ENCODE measurements around the gene PSMC5. TPM values are rescaled to one million over a fixed set of nuclear protein-coding genes. Genes with fewer than 3 reads are reported as not detected.
"Not testable (repeated sequence)": the region's sequence is repeated elsewhere in the genome, so short reads cannot be mapped to it uniquely, and the experiment has no call there.

PSMC5 gene
- total RNA-seq, 1 donor from 2014 or later, result 195 TPM

DNA sequence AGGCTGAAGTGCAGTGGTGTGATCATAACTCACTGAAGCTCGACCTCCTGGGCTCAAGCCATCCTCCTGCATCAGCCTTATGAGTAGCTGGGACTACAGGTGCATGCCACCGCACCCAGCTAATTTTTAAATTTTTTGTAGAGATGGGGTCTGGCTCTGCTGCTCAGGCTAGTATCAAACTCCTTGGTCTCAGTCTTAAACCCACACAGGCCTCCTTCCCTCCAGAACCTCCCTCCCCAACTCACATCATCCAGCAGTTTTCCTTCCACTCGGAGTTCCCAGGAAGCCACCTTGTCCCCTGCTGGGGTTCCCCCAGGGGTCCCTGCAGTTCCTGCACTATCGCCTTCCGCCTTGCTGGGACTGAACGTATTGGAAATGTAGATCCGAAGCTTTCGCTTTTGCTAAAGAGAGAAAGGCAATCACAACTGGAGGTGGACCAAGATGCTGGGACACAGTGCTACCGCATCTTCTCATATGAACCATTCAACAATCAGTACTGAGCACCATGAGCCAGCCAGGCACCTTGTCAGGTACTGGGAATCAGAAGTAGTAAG is 8.0 kb downstream of the PSMC5 start:
- Mint-ChIP-seq H3K36me3 (ENCODE audit: low read depth) (peaks cover 52% of the 10 kb centered on the region), H3K4me3 (no peak overlapping the region), H3K9me3 (no peaks in the 10 kb centered on the region), H3K27ac (peak overlapping the region; percentile 44), H3K4me1 (ENCODE audit: low read depth) (peaks cover 36% of the 10 kb centered on the region), H3K27me3 (ENCODE audit: insufficient read depth) (no peaks in the 10 kb centered on the region)
- no peak for DNase-seq (ENCODE audit: low spot score)
- intact Hi-C loops (cut with micrococcal nuclease), result loop anchor here (1.0 kb wide), 1 partner anchor 8 kb away; the partner anchor contains the start of genes FTSJ3 and PSMC5

DNA sequence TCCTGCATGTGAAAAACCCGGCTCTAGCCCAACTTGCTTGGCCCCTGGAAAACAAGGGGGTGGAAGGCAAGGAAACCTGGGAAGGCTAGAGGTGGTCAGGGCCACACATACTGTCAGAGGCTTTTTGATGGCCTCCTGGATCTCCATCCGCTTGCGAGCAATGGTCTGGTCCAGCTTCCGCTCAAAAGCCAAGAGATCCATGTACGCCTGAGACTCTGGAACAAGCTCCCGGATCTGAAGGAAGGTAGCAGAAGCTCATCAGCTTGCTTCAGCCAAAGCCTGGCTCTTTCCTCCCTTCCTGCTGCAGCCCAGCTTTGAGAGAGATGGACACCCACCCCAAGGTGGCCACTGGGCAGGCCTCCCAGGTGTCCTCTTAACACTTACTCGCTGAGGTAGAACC is 9.6 kb downstream of the PSMC5 start:
- H3K27me3 Mint-ChIP-seq (ENCODE audit: insufficient read depth), result no peaks in the 10 kb centered on the region
- no peaks in the 10 kb centered on the region for H3K9me3 Mint-ChIP-seq
- DNase-seq (ENCODE audit: low spot score), result no peak
- H3K4me3 Mint-ChIP-seq, result no peak overlapping the region
- intact Hi-C loops (cut with micrococcal nuclease), result no loop called here
- no peak overlapping the region for H3K27ac Mint-ChIP-seq
- H3K36me3 Mint-ChIP-seq (ENCODE audit: low read depth), result peaks cover 47% of the 10 kb centered on the region
- H3K4me1 Mint-ChIP-seq (ENCODE audit: low read depth), result peaks cover 39% of the 10 kb centered on the region

DNA sequence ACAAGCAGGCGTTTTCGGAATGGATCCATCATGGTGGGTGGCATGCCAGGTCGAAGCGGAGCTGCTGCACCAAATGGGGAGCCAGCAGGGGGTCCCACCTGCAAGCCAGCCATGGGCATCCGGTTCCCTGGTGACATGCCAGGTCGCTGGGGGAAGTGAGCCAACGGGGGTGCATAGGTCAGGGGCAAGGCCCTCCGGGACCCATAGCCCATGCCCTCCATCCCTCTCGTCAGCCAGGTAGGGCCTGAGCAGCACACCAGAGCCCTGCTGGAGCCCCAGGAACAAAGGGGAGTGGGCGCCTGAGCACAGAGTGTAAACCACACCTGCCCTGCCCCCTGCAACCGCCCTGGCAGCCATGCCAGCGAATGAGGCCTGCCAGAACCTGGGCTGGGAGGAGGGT is 10.2 kb downstream of the PSMC5 start:
- no peak for DNase-seq (ENCODE audit: low spot score)
- H3K36me3 Mint-ChIP-seq (ENCODE audit: low read depth), result peaks cover 42% of the 10 kb centered on the region
- H3K27ac Mint-ChIP-seq, result no peak overlapping the region
- peaks cover 39% of the 10 kb centered on the region for H3K4me1 Mint-ChIP-seq (ENCODE audit: low read depth)
- no peaks in the 10 kb centered on the region for H3K27me3 Mint-ChIP-seq (ENCODE audit: insufficient read depth)
- intact Hi-C loops (cut with micrococcal nuclease), result no loop called here
- H3K9me3 Mint-ChIP-seq, result no peaks in the 10 kb centered on the region
- H3K4me3 Mint-ChIP-seq, result no peak overlapping the region

DNA sequence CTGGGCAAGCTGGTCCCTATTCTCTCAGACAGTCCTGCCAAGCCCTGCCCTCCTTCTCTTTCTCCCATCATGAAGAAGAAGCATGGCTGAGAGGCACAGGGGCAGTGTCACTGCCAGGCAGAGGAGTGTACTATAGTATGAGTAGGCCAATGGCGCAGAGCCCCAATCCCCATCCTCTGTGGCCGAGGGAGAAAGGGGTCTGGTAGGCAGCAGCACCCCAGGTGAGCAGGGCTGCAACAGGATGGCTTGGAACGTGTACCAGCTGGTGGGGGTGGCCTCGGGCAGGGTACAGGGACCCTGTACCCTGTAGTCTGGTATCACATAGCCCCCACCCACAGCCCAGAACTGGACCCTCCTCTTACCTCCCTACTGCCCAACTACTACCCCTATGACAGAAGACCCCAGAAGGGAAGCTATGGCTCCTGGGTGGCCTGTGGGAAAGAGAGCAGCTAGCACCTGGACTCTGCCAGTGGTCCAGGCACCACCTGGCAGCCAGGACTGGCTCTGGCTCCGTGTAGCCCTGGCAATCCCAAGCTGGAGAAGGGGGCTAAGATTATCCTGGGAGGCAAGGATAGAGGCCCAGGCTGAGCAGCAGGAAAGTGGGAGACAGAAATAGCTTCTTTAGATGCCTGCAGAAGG is 10.8 kb downstream of the PSMC5 start:
- DNase-seq (ENCODE audit: low spot score), result no peak
- H3K9me3 Mint-ChIP-seq, result no peaks in the 10 kb centered on the region
- intact Hi-C loops (cut with micrococcal nuclease), result no loop called here
- no peaks in the 10 kb centered on the region for H3K27me3 Mint-ChIP-seq (ENCODE audit: insufficient read depth)
- H3K36me3 Mint-ChIP-seq (ENCODE audit: low read depth), result peaks cover 41% of the 10 kb centered on the region
- peak overlapping the region; percentile 40 for H3K27ac Mint-ChIP-seq
- H3K4me3 Mint-ChIP-seq, result no peak overlapping the region
- H3K4me1 Mint-ChIP-seq (ENCODE audit: low read depth), result peaks cover 39% of the 10 kb centered on the region

DNA sequence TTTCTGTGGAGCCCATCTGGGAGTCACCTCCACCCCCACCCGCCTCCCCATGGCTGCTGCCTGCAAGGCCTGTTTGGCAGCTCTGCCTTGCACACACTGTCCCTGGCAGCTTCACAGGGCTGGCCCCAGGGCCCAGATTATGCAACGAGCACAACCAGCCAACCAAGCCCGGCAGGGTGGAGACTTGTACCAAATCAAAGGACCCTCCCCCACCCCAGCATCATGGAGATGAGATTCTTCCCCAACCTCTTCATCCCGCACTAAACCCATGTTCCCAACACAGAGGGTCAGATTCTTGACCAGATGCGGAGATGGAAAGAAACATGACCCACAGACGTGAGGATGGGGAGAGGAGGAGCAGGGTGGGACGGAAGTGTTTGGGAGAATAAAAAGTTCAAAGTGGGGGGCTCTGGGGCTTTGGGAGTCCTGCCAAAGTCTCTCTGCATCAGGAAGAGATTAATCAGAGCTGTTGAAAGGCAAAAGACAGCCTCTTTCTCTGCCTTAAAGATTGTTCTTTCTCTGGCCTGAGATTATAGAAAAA is 11.5 kb downstream of the PSMC5 start:
- Mint-ChIP-seq H3K9me3 (no peaks in the 10 kb centered on the region), H3K4me3 (peak overlapping the region; percentile 45), H3K4me1 (ENCODE audit: low read depth) (peaks cover 41% of the 10 kb centered on the region), H3K27me3 (ENCODE audit: insufficient read depth) (no peaks in the 10 kb centered on the region), H3K36me3 (ENCODE audit: low read depth) (peaks cover 34% of the 10 kb centered on the region), H3K27ac (peak overlapping the region; percentile 29)
- no peak for DNase-seq (ENCODE audit: low spot score)
- intact Hi-C loops (cut with micrococcal nuclease), result no loop called here

DNA sequence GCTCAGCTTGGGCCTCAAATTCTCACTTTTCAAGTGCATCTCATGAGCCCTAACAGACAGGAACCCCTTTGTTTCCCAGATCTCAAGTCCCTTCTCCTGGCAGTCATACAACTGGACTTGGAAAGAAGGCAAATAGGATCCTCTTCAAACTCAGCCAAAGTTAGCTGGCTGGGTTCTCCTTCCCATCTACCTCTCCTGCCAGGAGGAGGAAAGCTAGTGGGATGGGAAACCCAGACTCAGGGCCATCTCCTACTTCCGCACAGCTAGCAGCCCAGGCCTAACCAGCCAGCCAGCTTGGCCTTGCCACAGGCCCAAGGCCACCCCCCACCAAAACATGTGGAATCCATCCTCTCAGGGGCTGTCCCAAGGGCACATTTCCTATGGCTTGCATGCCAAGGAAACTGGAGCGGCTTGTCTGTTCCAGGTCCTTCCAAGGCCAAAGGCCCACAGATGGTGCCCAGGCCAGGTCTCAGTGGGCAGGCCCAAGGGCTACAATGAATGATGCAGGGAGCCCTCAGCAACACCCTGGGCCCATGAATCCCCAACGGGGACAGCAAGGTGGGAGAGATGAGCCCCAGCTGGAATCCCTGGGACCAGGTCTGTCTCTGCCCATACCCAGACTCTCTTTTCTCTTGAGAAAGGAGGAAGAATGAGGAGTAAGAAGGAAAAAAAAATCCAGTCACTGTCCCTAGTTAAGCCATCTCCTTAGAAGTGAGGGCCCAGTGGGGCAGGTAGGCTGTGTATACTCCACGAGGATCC is 13.5 kb downstream of the PSMC5 start:
- Mint-ChIP-seq H3K4me3 (peak overlapping the region; percentile 96), H3K27ac (peak overlapping the region; percentile 91), H3K9me3 (no peaks in the 10 kb centered on the region), H3K27me3 (ENCODE audit: insufficient read depth) (no peaks in the 10 kb centered on the region), H3K36me3 (ENCODE audit: low read depth) (peaks cover 18% of the 10 kb centered on the region), H3K4me1 (ENCODE audit: low read depth) (peaks cover 31% of the 10 kb centered on the region)
- DNase-seq (ENCODE audit: low spot score), result no peak
- intact Hi-C loops (cut with micrococcal nuclease), result loop anchor here (5.0 kb wide), 2 partner anchors 98 to 307 kb away; partner anchors contain the start of gene STRADA

DNA sequence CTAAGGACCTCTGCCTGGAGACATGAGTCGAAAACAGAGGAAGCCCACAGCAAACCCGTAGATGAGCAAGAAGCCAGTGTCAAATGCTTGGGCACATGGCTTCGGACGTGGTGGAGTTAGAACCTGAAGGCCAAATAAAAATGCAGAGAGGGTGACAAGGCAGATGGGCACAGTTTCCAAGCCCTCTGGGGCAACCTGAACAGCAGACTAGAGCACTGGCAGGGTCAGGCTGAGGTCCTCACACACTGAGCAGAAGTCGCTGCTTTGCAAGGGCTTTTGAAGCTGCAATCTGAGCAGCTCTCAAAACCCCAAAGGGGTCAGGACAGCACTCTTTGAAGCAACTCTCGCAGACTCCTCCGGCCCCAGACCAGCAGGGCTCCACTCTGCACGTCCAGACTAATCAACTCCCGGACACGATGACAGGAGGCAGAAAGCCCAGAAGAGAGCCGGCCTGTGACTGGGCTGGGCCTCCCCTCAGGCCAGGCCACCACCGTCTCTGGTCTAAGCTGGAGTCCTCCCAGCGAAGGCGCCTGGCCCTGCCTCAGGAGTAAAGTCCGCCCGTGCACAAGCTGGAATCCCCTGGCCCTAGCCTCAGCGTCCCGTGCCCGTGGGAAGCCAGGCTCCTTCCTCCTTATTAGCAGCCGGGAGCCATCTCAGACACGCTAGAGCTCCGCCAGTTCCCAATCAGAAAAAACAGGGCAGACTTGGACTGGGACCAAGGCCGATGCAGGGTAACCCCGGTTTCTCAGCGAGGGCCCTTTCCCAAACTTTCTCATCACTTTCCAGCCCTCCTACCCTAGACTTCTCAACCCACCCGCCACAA is 14.3 kb downstream of the PSMC5 start:
- Mint-ChIP-seq H3K27ac (peak overlapping the region; percentile 91), H3K9me3 (no peaks in the 10 kb centered on the region), H3K27me3 (ENCODE audit: insufficient read depth) (no peaks in the 10 kb centered on the region), H3K4me1 (ENCODE audit: low read depth) (peaks cover 28% of the 10 kb centered on the region), H3K36me3 (ENCODE audit: low read depth) (peaks cover 15% of the 10 kb centered on the region), H3K4me3 (peak overlapping the region; percentile 96)
- no peak for DNase-seq (ENCODE audit: low spot score)
- intact Hi-C loops (cut with micrococcal nuclease), result loop anchor here (2.0 to 5.0 kb wide), 7 partner anchors 99 to 665 kb away; partner anchors contain the start of genes CEP95, DCAF7, DDX5 and MAP3K3

DNA sequence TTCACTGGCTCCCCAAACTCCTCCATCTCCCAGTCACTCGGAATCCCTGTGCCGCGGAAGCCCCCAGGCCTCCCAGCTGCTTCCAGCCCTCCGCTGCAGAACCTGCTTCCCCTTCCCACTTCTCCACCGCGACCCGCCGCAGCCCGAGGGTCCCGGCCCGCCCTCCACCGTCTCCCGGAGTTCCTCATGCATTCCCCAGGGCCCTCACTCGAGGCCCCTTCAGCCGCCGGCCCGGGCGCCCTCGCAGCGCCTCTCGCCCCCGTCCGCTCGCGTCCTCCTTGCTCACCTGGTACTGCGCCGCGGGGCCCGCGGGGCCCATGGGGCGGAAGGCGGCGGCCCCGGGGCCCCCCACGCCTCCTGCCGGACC is 14.9 kb downstream of the PSMC5 start:
- intact Hi-C loops (cut with micrococcal nuclease), result loop anchor here (2.0 to 5.0 kb wide), 7 partner anchors 100 to 665 kb away; partner anchors contain the start of genes CEP95, DCAF7, DDX5 and MAP3K3

DNA sequence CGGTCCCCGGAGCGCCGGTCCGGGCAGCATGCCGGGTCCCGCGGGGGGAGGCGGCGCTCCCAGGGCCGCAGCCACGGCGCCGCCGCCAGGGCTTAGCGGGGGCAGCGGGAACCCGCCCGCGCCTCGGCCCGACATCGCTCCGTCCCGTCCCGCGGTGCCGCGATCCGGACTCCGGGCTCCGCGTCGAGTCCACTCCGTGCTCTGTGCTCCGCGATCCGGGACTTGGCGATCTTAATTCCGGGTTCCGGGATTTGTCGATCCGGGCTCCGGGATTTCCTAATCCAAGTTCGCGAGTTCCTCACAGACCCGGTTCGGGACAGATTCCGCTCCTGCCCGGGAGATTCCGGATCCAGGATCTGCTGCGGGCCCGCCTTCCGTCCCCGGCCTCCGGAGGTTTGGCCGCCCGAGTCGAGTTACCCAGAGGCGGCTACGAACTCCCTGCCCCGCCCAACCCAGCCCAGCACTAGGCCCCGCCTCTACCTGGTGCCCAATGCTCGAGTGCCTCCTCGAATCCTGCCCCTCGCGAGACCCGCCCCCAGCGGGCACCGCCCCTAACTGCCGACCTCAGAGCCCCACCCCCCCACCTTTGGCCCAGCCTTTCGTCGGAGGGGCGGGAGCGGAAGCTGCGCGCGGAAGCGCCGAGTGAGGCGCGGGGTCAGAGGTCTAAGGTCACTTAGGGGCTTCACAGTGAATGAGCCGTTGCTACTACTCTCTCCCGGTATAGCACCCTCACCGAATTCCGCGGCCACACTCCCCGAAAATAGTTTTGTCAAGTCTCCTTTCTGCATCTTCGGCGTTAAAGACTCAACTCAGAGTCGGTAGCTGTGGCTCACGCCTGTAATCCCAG is 15.5 kb downstream of the PSMC5 start, which contains the start of gene SMARCD2:
TSS of gene SMARCD2 (minus strand) at position 146 of the 847 bp plus-strand sequence. CDS start at position 135, 11 bp downstream.
- Mint-ChIP-seq H3K27me3 (ENCODE audit: insufficient read depth) (no peaks in the 10 kb centered on the region), H3K27ac (peak within 1 kb of the TSS; percentile 91), H3K9me3 (peaks cover under 1% of the 10 kb centered on the region), H3K36me3 (ENCODE audit: low read depth) (peaks cover 8% of the 10 kb centered on the region), H3K4me1 (ENCODE audit: low read depth) (peaks cover 39% of the 10 kb centered on the region), H3K4me3 (peak within 1 kb of the TSS; percentile 96)
- peak; percentile 98 for DNase-seq (ENCODE audit: low spot score)
- intact Hi-C loops (cut with micrococcal nuclease), result loop anchor here (1.0 to 5.0 kb wide), 11 partner anchors 15 to 664 kb away; partner anchors contain the start of genes CCDC47, CEP95, DCAF7 and DDX5

More for the DNA sequence above, 14.9 kb downstream of the PSMC5 start:
- H3K27ac Mint-ChIP-seq, result peak overlapping the region; percentile 91
- no peaks in the 10 kb centered on the region for H3K27me3 Mint-ChIP-seq (ENCODE audit: insufficient read depth)
- peaks cover 9% of the 10 kb centered on the region for H3K36me3 Mint-ChIP-seq (ENCODE audit: low read depth)
- peak overlapping the region; percentile 96 for H3K4me3 Mint-ChIP-seq
- H3K4me1 Mint-ChIP-seq (ENCODE audit: low read depth), result peaks cover 33% of the 10 kb centered on the region
- H3K9me3 Mint-ChIP-seq, result no peaks in the 10 kb centered on the region
- DNase-seq (ENCODE audit: low spot score), result no peak

DNA sequence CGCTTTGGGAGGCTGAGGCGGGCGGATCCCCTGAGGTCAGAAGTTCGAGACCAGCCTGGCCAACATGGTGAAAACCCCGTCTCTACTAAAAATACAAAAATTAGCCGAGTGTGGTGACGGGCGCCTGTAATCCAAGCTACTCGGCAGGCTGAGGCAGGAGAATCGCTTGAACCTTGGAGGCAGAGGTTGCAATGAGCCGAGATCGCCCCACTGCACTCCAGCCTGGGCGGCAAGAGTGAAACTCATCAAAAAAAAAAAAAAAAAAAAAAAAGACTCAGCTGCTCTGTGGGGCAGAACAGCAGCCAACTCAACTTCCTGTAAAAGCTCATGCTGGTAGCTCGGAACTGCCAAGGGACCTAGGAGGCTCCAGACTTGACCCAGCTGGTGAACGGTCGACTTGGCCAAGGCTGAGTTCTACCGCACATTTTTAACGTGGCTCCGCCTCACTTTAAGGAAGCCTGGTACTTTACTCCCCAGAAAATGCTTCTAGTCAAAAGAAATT is 16.2 kb downstream of the PSMC5 start:
- Mint-ChIP-seq H3K4me1 (ENCODE audit: low read depth) (peaks cover 45% of the 10 kb centered on the region), H3K4me3 (peak overlapping the region; percentile 86), H3K27ac (peak overlapping the region; percentile 86)
- not testable (repeated sequence) for H3K27me3 Mint-ChIP-seq (ENCODE audit: insufficient read depth); H3K9me3 Mint-ChIP-seq; H3K36me3 Mint-ChIP-seq (ENCODE audit: low read depth)
- intact Hi-C loops (cut with micrococcal nuclease), result loop anchor here (1.0 to 5.0 kb wide), 11 partner anchors 16 to 663 kb away; partner anchors contain the start of genes CCDC47, CEP95, DCAF7 and DDX5
- DNase-seq (ENCODE audit: low spot score), result peak; percentile 25

All from activated T-helper 1 cell treated with anti-CD3 and anti-CD28 coated beads, Interleukin-12 subunit alpha, Interleukin-12 subunit beta, Interleukin-2, Interleukin-4 antibody, amounts not matched to agents 30 ng/mL and 10 ng/mL and 1 ng/mL, durations not matched to agents 14 hours and 24 hours and 36 hours (primary cell).